ENCODE results near the gene KRI1. TPM values are rescaled to one million over a fixed set of nuclear protein-coding genes. Genes with fewer than 3 reads are reported as not detected.

KRI1 gene
- polyA plus RNA-seq, 3 donors: 3.9 to 21.0 (median 6.1) TPM

GRCh38 chr19:10535613-10536012, 30.2 kb downstream of the KRI1 start:
- no peak for TF ChIP-seq CTCF (IDR thresholded peaks at IDR 0.05)
- H3K9ac ChIP-seq (ENCODE audit: insufficient read depth, low read length, poor library complexity, severe bottlenecking): no peak overlapping the region
- H3K4me3 ChIP-seq (replicated peaks in 1 of 3; ENCODE audit: low read depth in 2 of 3, low read length in 3 of 3): no peak overlapping the region
- Mint-ChIP-seq H3K4me1 (peaks cover 16% of the 10 kb centered on the region), H3K4me3 (no peak overlapping the region), H3K9me3 (peaks cover 0 to 8% (median 5%) of the 10 kb centered on the region in 7 donors), H3K27me3 (ENCODE audit: low read depth in 3 of 3) (peaks cover 6 to 24% (median 16%) of the 10 kb centered on the region in 3 donors), H3K27ac (no peak overlapping the region), H3K36me3 (no peaks in the 10 kb centered on the region)
- no peaks in the 10 kb centered on the region for H3K36me3 ChIP-seq (replicated peaks in 1 of 2; ENCODE audit: control insufficient read depth in 1 of 2, insufficient read depth in 2 of 2, low read length in 2 of 2)
- intact Hi-C loops (cut with micrococcal nuclease): no loop called here
- H3K27me3 ChIP-seq (ENCODE audit: control insufficient read depth in 2 of 2, insufficient read depth in 2 of 2, low read length in 2 of 2): peaks cover 0 to 5% of the 10 kb centered on the region in 2 donors
- no peak overlapping the region for H2AFZ ChIP-seq (ENCODE audit: insufficient read depth, low read depth, low read length, poor library complexity, severe bottlenecking)
- H3K27ac ChIP-seq (ENCODE audit: low read depth in 1 of 2, low read length in 2 of 2): no peak overlapping the region
- no peak for DNase-seq
- H3K4me1 ChIP-seq (ENCODE audit: control insufficient read depth in 1 of 2, insufficient read depth in 2 of 2, low read length in 2 of 2): peaks cover 12 to 20% of the 10 kb centered on the region in 2 donors
- H3K79me2 ChIP-seq (ENCODE audit: insufficient read depth, low read length): no peaks in the 10 kb centered on the region
- no peaks in the 10 kb centered on the region for H4K20me1 ChIP-seq (ENCODE audit: insufficient read depth, low read length)
- peaks cover 0 to 5% of the 10 kb centered on the region in 2 donors for H3K9me3 ChIP-seq (replicated peaks in 1 of 2; ENCODE audit: control insufficient read depth in 1 of 2, insufficient read depth in 1 of 2, low read length in 2 of 2)
- 92% methylated on average over 3 of the region's 6 CpGs for WGBS (ENCODE audit: insufficient coverage)
- H3K4me2 ChIP-seq (replicated peaks; ENCODE audit: extremely low read depth, low read length, poor library complexity, severe bottlenecking): no peak overlapping the region

DNA sequence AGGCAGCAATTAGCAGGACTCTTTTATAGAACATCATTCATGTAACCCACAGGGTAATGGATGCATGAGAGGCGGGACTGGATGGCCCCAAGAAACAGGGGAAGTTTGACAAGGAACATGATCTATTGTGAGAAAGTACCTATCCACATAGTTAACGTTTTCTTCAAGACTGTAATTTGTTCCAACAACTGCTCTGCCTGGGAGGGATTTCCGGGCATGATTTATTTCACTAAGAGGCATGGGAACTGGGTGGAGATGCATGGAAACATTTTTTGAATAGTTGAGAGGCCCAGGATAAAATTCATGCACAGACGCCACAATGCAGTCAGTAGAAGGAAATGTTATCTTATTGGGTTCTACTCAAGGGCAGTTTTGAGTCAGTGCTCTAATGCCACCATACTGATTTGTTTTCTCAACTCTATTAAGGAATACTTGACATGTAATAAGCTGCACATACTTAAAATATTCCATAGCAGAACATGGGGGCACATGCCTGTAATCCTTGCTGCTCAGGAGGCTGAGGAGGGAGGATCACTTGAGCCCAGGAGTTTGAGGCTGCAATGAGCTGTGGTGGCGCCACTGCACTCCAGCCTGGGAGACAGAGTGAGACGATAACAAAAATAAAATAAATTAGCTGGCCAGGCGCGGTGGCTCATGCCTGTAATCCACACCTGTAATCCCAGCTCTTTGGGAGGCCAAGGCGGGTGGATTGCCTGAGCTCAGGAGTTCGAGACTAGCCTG, 32.0 kb downstream of the KRI1 start:
- Histone ChIP-seq H3K4me1 (ENCODE audit: control insufficient read depth in 1 of 2, insufficient read depth in 2 of 2, low read length in 2 of 2) (peaks cover 6 to 10% of the 10 kb centered on the region in 2 donors), H3K27me3 (ENCODE audit: control insufficient read depth in 2 of 2, insufficient read depth in 2 of 2, low read length in 2 of 2) (peaks cover 0 to 5% of the 10 kb centered on the region in 2 donors), H3K9ac (ENCODE audit: insufficient read depth, low read length, poor library complexity, severe bottlenecking) (no peak overlapping the region), H3K4me2 (replicated peaks; ENCODE audit: extremely low read depth, low read length, poor library complexity, severe bottlenecking) (no peak overlapping the region), H2AFZ (ENCODE audit: insufficient read depth, low read depth, low read length, poor library complexity, severe bottlenecking) (no peak overlapping the region), H3K79me2 (ENCODE audit: insufficient read depth, low read length) (no peaks in the 10 kb centered on the region), H3K9me3 (replicated peaks in 1 of 2; ENCODE audit: control insufficient read depth in 1 of 2, insufficient read depth in 1 of 2, low read length in 2 of 2) (peaks cover 0 to 5% of the 10 kb centered on the region in 2 donors), H3K4me3 (replicated peaks in 1 of 3; ENCODE audit: low read depth in 2 of 3, low read length in 3 of 3) (no peak overlapping the region), H3K36me3 (replicated peaks in 1 of 2; ENCODE audit: control insufficient read depth in 1 of 2, insufficient read depth in 2 of 2, low read length in 2 of 2) (no peaks in the 10 kb centered on the region), H3K27ac (ENCODE audit: low read depth in 1 of 2, low read length in 2 of 2) (no peak overlapping the region), H4K20me1 (ENCODE audit: insufficient read depth, low read length) (no peaks in the 10 kb centered on the region)
- Mint-ChIP-seq H3K27me3 (ENCODE audit: low read depth in 3 of 3) (peaks cover 4 to 20% (median 19%) of the 10 kb centered on the region in 3 donors), H3K27ac (peak overlapping the region in 1 of 7 donors; percentile 53), H3K4me1 (peaks cover 8% of the 10 kb centered on the region), H3K4me3 (no peak overlapping the region), H3K36me3 (no peaks in the 10 kb centered on the region), H3K9me3 (peaks cover 0 to 8% (median 5%) of the 10 kb centered on the region in 7 donors)
- TF ChIP-seq CTCF (IDR thresholded peaks at IDR 0.05): no peak
- intact Hi-C loops (cut with micrococcal nuclease): no loop called here
- 83% methylated on average over 7 of the region's 10 CpGs for WGBS (ENCODE audit: insufficient coverage)
- no peak for DNase-seq

All from CD14-positive monocyte (primary cell).